CD14-positive monocyte (primary cell): ENCODE measurements around the gene ZNF816. TPM values are rescaled to one million over a fixed set of nuclear protein-coding genes. Genes with fewer than 3 reads are reported as not detected.

ENCODE experiments used
- DNase-seq, 3 donors: peaks; one replicate each; pipeline ENCODE4 v3.0.0-alpha.2; 2011 to 2022
- H2AFZ ChIP-seq: 2 replicates; pipeline ENCODE4 v1.6.0; 2012; ENCODE audit warnings: mild to moderate bottlenecking, low read depth, low read length, inconsistent platforms; ENCODE audit not compliant: insufficient read depth, poor library complexity, severe bottlenecking
- H3K27ac ChIP-seq, 2 donors: 1 replicate in 1 of 2; 2 replicates in 1 of 2; pipeline ENCODE4 v1.5.1; 2012 to 2013; ENCODE audit warnings: low read length in 2 of 2, control low read depth in 1 of 2, inconsistent platforms in 1 of 2, low read depth in 1 of 2, mild to moderate bottlenecking in 1 of 2
- H3K27me3 ChIP-seq, 2 donors: one replicate each; pipeline versions ENCODE4 v1.6.0 to v1.6.1; 2011 to 2013; ENCODE audit warnings: low read length in 2 of 2; ENCODE audit not compliant: control insufficient read depth in 2 of 2, insufficient read depth in 2 of 2
- H3K36me3 ChIP-seq, 2 donors: replicated peaks in 1 of 2; 1 replicate in 1 of 2; 2 replicates in 1 of 2; pipeline versions ENCODE4 v1.5.1 to v1.6.1; 2012 to 2013; ENCODE audit warnings: low read length in 2 of 2, control low read depth in 1 of 2, inconsistent platforms in 1 of 2, mild to moderate bottlenecking in 1 of 2; ENCODE audit not compliant: insufficient read depth in 2 of 2, control insufficient read depth in 1 of 2
- H3K4me1 ChIP-seq, 2 donors: 1 replicate in 1 of 2; 2 replicates in 1 of 2; pipeline versions ENCODE4 v1.5.1 to v1.6.1; 2012 to 2013; ENCODE audit warnings: low read length in 2 of 2, control low read depth in 1 of 2, inconsistent platforms in 1 of 2, mild to moderate bottlenecking in 1 of 2, moderate library complexity in 1 of 2; ENCODE audit not compliant: insufficient read depth in 2 of 2, control insufficient read depth in 1 of 2
- H3K4me2 ChIP-seq: replicated peaks from 2 replicates; pipeline ENCODE3; 2012; ENCODE audit warnings: low read length, moderate library complexity, mild to moderate bottlenecking; ENCODE audit not compliant: poor library complexity, severe bottlenecking; ENCODE audit errors: extremely low read depth
- H3K4me3 ChIP-seq, 3 experiments: fragments of 200-600 bp in 1 of 3; sonication (generic) in 1 of 3; replicated peaks in 1 of 3; 1 replicate in 2 of 3; 2 replicates in 1 of 3; pipeline ENCODE4 v1.5.1; 2011 to 2013; ENCODE audit warnings: low read length in 3 of 3, mild to moderate bottlenecking in 3 of 3, control low read depth in 2 of 3, low read depth in 2 of 3, inconsistent platforms in 1 of 3, moderate library complexity in 1 of 3
- H3K79me2 ChIP-seq: 2 replicates; pipeline ENCODE4 v1.6.0; 2012; ENCODE audit warnings: mild to moderate bottlenecking, control low read depth, inconsistent platforms, low read length, moderate library complexity; ENCODE audit not compliant: insufficient read depth
- H3K9ac ChIP-seq: 2 replicates; pipeline ENCODE4 v1.6.0; 2017; ENCODE audit warnings: low read length, mild to moderate bottlenecking; ENCODE audit not compliant: insufficient read depth, poor library complexity, severe bottlenecking
- H3K9me3 ChIP-seq, 2 donors: replicated peaks in 1 of 2; 1 replicate in 1 of 2; 2 replicates in 1 of 2; pipeline versions ENCODE4 v1.5.1 to v1.6.1; 2012 to 2013; ENCODE audit warnings: low read length in 2 of 2, control low read depth in 1 of 2; ENCODE audit not compliant: control insufficient read depth in 1 of 2, insufficient read depth in 1 of 2
- H4K20me1 ChIP-seq: 2 replicates; pipeline ENCODE4 v1.6.0; 2012; ENCODE audit warnings: mild to moderate bottlenecking, low read length, control low read depth, moderate library complexity; ENCODE audit not compliant: insufficient read depth
- H3K27ac Mint-ChIP-seq, 7 donors: one replicate each; pipeline ENCODE4 v1.8.0; 2020; ENCODE audit warnings: mild to moderate bottlenecking in 7 of 7, mixed read lengths in 7 of 7, moderate library complexity in 6 of 7, inconsistent platforms in 2 of 7
- H3K27me3 Mint-ChIP-seq, 3 donors: one replicate each; pipeline ENCODE4 v1.8.0; 2021 to 2022; ENCODE audit warnings: low read depth in 3 of 3, mild to moderate bottlenecking in 3 of 3, mixed read lengths in 3 of 3, moderate library complexity in 3 of 3, inconsistent platforms in 1 of 3
- H3K36me3 Mint-ChIP-seq, 2 donors: one replicate each; pipeline ENCODE4 v1.8.0; 2020; ENCODE audit warnings: mixed read lengths in 2 of 2, inconsistent platforms in 1 of 2, mild to moderate bottlenecking in 1 of 2
- H3K4me1 Mint-ChIP-seq: one replicate; pipeline ENCODE4 v1.8.0; 2020; ENCODE audit warnings: mild to moderate bottlenecking, mixed read lengths
- H3K4me3 Mint-ChIP-seq, 2 donors: one replicate each; pipeline ENCODE4 v1.8.0; 2020; ENCODE audit warnings: mild to moderate bottlenecking in 2 of 2, mixed read lengths in 2 of 2, moderate library complexity in 1 of 2
- H3K9me3 Mint-ChIP-seq, 7 donors: one replicate each; pipeline ENCODE4 v1.8.0; 2020 to 2022; ENCODE audit warnings: mixed read lengths in 7 of 7, mild to moderate bottlenecking in 6 of 7, moderate library complexity in 6 of 7, inconsistent platforms in 2 of 7
- WGBS: methylation state at CpG from one replicate; pipeline ENCODE4 v1.1.5; 2013; ENCODE audit warnings: missing lambda C conversion rate; ENCODE audit not compliant: insufficient coverage; 5-methylcytosine and 5-hydroxymethylcytosine counted together
- intact Hi-C, 2 donors: fragments of 100-400 bp; cut with micrococcal nuclease; formaldehyde crosslinking; loops; one replicate each; pipeline versions ENCODE4 v1.15.0 to v1.15.1; 2023
- polyA plus RNA-seq, 3 donors: library from polyadenylated mRNA; depleted of rRNA in 1 of 3; unstranded in 2 of 3; stranded (reverse) in 1 of 3; fragments of 300-500 nt in 2 of 3; fragments of >200 nt in 1 of 3; fragmentation: Illumina TruSeq in 2 of 3; gene quantifications; 1 replicate in 2 of 3; 2 replicates in 1 of 3; pipeline ENCODE4 v1.2.3, GENCODE V29; 2012 to 2021
- TF ChIP-seq, protein P1 (sequence below): fragments of 200-600 bp; IDR thresholded peaks from one replicate; pipeline ENCODE4 v1.8.0; 2022; ENCODE audit warnings: antibody characterized with exemption, mild to moderate bottlenecking

The ZNF816 gene
- polyA plus RNA-seq, 3 donors = 1.4 to 4.3 (median 2.0) TPM

DNA sequence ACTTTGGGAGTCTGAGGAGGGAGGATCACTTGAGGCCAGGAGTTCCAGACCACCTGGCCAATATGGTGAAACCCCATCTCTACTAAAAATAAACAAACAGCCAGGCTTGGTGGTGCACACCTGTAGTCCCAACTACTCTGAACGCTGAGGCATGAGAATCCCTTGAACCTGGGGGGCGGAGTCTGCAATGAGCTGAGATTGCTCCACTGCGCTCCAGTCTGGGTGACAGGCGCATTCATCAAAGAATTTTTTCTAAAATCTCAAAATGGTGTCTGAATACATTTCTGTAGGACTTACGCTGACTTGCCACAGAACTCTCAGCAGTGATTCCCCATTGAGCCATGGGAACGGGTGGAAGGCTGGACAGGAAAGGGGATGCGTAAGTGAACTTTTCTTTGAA, 33.0 kb upstream of the ZNF816 start:
- Histone ChIP-seq H3K9me3 (peaks cover 50 to 74% of the 10 kb centered on the region in 2 donors), H3K79me2 (peaks cover 5% of the 10 kb centered on the region), H3K4me1 (peaks cover 20 to 31% of the 10 kb centered on the region in 2 donors), H3K4me2 (no peak overlapping the region), H3K9ac (no peak overlapping the region), H3K27me3 (peaks cover 0 to 8% of the 10 kb centered on the region in 2 donors), H3K27ac (no peak overlapping the region), H2AFZ (no peak overlapping the region), H4K20me1 (no peaks in the 10 kb centered on the region), H3K36me3 (no peaks in the 10 kb centered on the region), H3K4me3 (no peak overlapping the region)
- intact Hi-C loops = loop anchor here in 1 of 2 donors (10.0 kb wide), 1 partner anchor 199 kb away; the partner anchor contains the start of gene ZNF665
- H3K36me3 Mint-ChIP-seq = peaks cover 2 to 6% of the 10 kb centered on the region in 2 donors
- no peak for DNase-seq
- H3K4me3 Mint-ChIP-seq = no peak overlapping the region
- peaks cover 6 to 20% (median 7%) of the 10 kb centered on the region in 3 donors for H3K27me3 Mint-ChIP-seq
- TF ChIP-seq, protein P1, sequence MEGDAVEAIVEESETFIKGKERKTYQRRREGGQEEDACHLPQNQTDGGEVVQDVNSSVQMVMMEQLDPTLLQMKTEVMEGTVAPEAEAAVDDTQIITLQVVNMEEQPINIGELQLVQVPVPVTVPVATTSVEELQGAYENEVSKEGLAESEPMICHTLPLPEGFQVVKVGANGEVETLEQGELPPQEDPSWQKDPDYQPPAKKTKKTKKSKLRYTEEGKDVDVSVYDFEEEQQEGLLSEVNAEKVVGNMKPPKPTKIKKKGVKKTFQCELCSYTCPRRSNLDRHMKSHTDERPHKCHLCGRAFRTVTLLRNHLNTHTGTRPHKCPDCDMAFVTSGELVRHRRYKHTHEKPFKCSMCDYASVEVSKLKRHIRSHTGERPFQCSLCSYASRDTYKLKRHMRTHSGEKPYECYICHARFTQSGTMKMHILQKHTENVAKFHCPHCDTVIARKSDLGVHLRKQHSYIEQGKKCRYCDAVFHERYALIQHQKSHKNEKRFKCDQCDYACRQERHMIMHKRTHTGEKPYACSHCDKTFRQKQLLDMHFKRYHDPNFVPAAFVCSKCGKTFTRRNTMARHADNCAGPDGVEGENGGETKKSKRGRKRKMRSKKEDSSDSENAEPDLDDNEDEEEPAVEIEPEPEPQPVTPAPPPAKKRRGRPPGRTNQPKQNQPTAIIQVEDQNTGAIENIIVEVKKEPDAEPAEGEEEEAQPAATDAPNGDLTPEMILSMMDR = no peak
- peaks cover 32% of the 10 kb centered on the region for H3K4me1 Mint-ChIP-seq
- no CpG with 5 or more reads among the region's 7 CpGs for WGBS
- peaks cover 41 to 89% (median 85%) of the 10 kb centered on the region in 7 donors for H3K9me3 Mint-ChIP-seq
- H3K27ac Mint-ChIP-seq = no peak overlapping the region

DNA sequence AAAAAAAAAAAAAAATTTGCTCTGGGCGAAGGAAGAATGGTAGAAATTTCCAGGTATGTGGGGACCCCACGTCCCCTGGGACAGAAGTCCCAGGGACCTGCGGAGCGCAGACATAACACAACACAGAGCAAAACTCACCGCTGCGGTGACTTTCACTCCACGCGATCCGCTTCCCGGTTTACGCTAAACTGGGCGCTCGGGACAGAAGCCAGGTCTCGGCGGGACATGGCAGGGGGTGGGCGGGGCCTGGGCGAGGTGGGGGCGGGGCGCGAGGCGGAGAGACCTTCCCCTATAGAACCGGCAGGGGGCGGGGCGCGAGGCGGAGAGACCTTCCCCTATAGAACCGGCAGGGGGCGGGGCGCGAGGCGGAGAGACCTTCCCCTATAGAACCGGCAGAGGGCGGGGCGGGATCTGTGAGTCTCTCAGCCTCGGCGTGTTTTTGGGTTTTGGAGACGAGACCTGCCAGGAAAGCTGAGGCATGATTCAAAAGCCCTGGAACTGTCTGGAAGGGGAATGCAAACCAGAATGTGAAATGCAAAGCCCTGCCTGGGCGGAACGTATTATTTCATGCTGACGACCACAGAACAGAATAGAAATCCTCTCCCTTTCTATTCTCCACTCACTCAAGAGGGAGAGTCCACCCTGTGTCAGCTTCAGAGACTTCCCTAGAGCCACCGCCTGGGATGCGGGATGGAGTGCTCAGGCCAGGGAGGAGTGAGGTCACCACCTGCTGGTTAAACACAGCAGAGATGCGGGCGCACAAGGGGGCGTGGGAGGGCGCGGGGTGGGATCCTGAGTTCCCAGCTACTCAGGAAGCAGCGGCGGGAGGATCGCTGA, 30.9 kb upstream of the ZNF816 start:
- Mint-ChIP-seq H3K27ac (peak overlapping the region in 3 of 7 donors; percentile 25 to 63 (median 60)), H3K27me3 (peaks cover 6 to 20% (median 7%) of the 10 kb centered on the region in 3 donors), H3K9me3 (peaks cover 48 to 93% (median 84%) of the 10 kb centered on the region in 7 donors), H3K4me3 (peak overlapping the region; percentile 83 to 87), H3K36me3 (peaks cover 9 to 10% of the 10 kb centered on the region in 2 donors), H3K4me1 (peaks cover 38% of the 10 kb centered on the region)
- peak; percentile 61 to 71 (median 63) for DNase-seq
- H3K27ac ChIP-seq = peak overlapping the region in 1 of 2 donors; percentile 22
- TF ChIP-seq, protein P1 = peak; percentile 89
- peaks cover 0 to 11% of the 10 kb centered on the region in 2 donors for H3K36me3 ChIP-seq
- peak overlapping the region; percentile 32 to 78 (median 37) for H3K4me3 ChIP-seq
- peaks cover 5% of the 10 kb centered on the region for H3K79me2 ChIP-seq
- H3K4me1 ChIP-seq = peaks cover 21 to 42% of the 10 kb centered on the region in 2 donors
- 0% methylated on average over 45 of the region's 50 CpGs for WGBS
- peaks cover 0 to 8% of the 10 kb centered on the region in 2 donors for H3K27me3 ChIP-seq
- peak overlapping the region; percentile 83 for H2AFZ ChIP-seq
- peak overlapping the region; percentile 91 for H3K4me2 ChIP-seq
- no peaks in the 10 kb centered on the region for H4K20me1 ChIP-seq
- H3K9me3 ChIP-seq = peaks cover 52 to 76% of the 10 kb centered on the region in 2 donors
- intact Hi-C loops = loop anchor here in 1 of 2 donors (10.0 kb wide), 1 partner anchor 201 kb away; the partner anchor contains the start of gene ZNF665
- peak overlapping the region; percentile 18 for H3K9ac ChIP-seq
